Osteoblast (primary cell): ENCODE results near the gene RASAL2. TPM values are rescaled to one million over a fixed set of nuclear protein-coding genes. Genes with fewer than 3 reads are reported as not detected.
A peak's percentile ranks its signal among the peaks of the same experiment; 100 is the strongest.

Experiments
- DNase-seq: peaks from one replicate; pipeline ENCODE4 v3.0.0; 2011; ENCODE audit warnings: low spot score, mixed read lengths; ENCODE audit not compliant: insufficient read length; ENCODE audit errors: missing footprints
- H2AFZ ChIP-seq: 2 replicates; pipeline ENCODE4 v1.6.0; 2011; ENCODE audit warnings: mild to moderate bottlenecking, low read length
- H3K27ac ChIP-seq: 2 replicates; pipeline ENCODE4 v1.5.1; 2011; ENCODE audit warnings: mild to moderate bottlenecking, low read depth, low read length, moderate library complexity
- H3K27me3 ChIP-seq: 2 replicates; pipeline ENCODE4 v1.6.0; 2012; ENCODE audit warnings: mild to moderate bottlenecking, control low read depth, inconsistent platforms, low read length, moderate library complexity; ENCODE audit not compliant: insufficient read depth
- H3K36me3 ChIP-seq: 2 replicates; pipeline ENCODE4 v1.5.1; 2011; ENCODE audit warnings: mild to moderate bottlenecking, low read length, control low read depth, moderate library complexity; ENCODE audit not compliant: insufficient read depth
- H3K4me1 ChIP-seq: 2 replicates; pipeline ENCODE4 v1.5.1; 2011; ENCODE audit warnings: mild to moderate bottlenecking, low read length, control low read depth, moderate library complexity; ENCODE audit not compliant: insufficient read depth
- H3K4me2 ChIP-seq: 2 replicates; pipeline ENCODE4 v1.6.0; 2011; ENCODE audit warnings: mild to moderate bottlenecking, low read length; ENCODE audit not compliant: insufficient read depth
- H3K4me3 ChIP-seq: fragments of 200-600 bp; sonication (generic); 3 replicates; pipeline ENCODE4 v1.5.1; 2012; ENCODE audit warnings: mild to moderate bottlenecking, low read length, inconsistent platforms; ENCODE audit not compliant: insufficient read depth
- H3K79me2 ChIP-seq: 2 replicates; pipeline ENCODE4 v1.6.0; 2012; ENCODE audit warnings: mild to moderate bottlenecking, low read length, control low read depth, inconsistent platforms; ENCODE audit not compliant: insufficient read depth
- H3K9me3 ChIP-seq: 2 replicates; pipeline ENCODE4 v1.5.1; 2011; ENCODE audit warnings: low read depth, low read length, control low read depth
- H4K20me1 ChIP-seq: 2 replicates; pipeline ENCODE4 v1.6.0; 2012; ENCODE audit warnings: mild to moderate bottlenecking, low read length, control low read depth; ENCODE audit not compliant: insufficient read depth
- CTCF ChIP-seq: IDR thresholded peaks from 2 replicates; pipeline ENCODE4 v1.5.1; 2011; ENCODE audit warnings: mild to moderate bottlenecking, low read depth, low read length, moderate library complexity; ENCODE audit errors: extremely low read depth
- total RNA-seq: library from RNA; depleted of rRNA; stranded (reverse); fragments of >200 nt; gene quantifications from 2 replicates; pipeline ENCODE4 v1.2.3, GENCODE V29; 2012

RASAL2 gene
- total RNA-seq, 1 donor, result 59.4 TPM

GRCh38 chr1:178503849-178504248 is 409.9 kb downstream of the RASAL2 start:
- DNase-seq, result no peak

GRCh38 chr1:178504286-178504685 is 410.4 kb downstream of the RASAL2 start:
- H3K36me3 ChIP-seq, result no peaks in the 10 kb centered on the region
- peaks cover 4% of the 10 kb centered on the region for H3K4me1 ChIP-seq
- H3K9me3 ChIP-seq, result no peaks in the 10 kb centered on the region
- H3K4me3 ChIP-seq, result no peak overlapping the region
- H2AFZ ChIP-seq, result no peak overlapping the region
- no peak overlapping the region for H3K27ac ChIP-seq
- no peaks in the 10 kb centered on the region for H3K27me3 ChIP-seq
- no peak for TF ChIP-seq CTCF
- DNase-seq, result no peak
- no peaks in the 10 kb centered on the region for H4K20me1 ChIP-seq
- H3K79me2 ChIP-seq, result no peaks in the 10 kb centered on the region
- no peak overlapping the region for H3K4me2 ChIP-seq

More at GRCh38 chr1:178503849-178504248, 409.9 kb downstream of the RASAL2 start:
- Histone ChIP-seq H3K27ac (no peak overlapping the region), H3K79me2 (no peaks in the 10 kb centered on the region), H4K20me1 (no peaks in the 10 kb centered on the region), H3K4me3 (no peak overlapping the region), H3K27me3 (no peaks in the 10 kb centered on the region), H3K36me3 (no peaks in the 10 kb centered on the region), H3K9me3 (no peaks in the 10 kb centered on the region), H2AFZ (no peak overlapping the region), H3K4me2 (no peak overlapping the region), H3K4me1 (peaks cover 4% of the 10 kb centered on the region)
- no peak for TF ChIP-seq CTCF

- Histone ChIP-seq H4K20me1 (no peaks in the 10 kb centered on the region), H3K27ac (no peak overlapping the region), H3K27me3 (no peaks in the 10 kb centered on the region), H3K4me1 (peaks cover 4% of the 10 kb centered on the region), H3K9me3 (no peaks in the 10 kb centered on the region), H2AFZ (no peak overlapping the region), H3K36me3 (no peaks in the 10 kb centered on the region), H3K4me2 (no peak overlapping the region), H3K79me2 (no peaks in the 10 kb centered on the region), H3K4me3 (no peak overlapping the region)
- no peak for TF ChIP-seq CTCF
- no peak for DNase-seq
Measured at GRCh38 chr1:178506177-178506576, 412.3 kb downstream of the RASAL2 start.

- no peak for TF ChIP-seq CTCF
- peak; percentile 68 for DNase-seq
- H3K4me1 ChIP-seq, result no peaks in the 10 kb centered on the region
Measured at GRCh38 chr1:178506669-178507068, 412.8 kb downstream of the RASAL2 start.

More at GRCh38 chr1:178506669-178507068, 412.8 kb downstream of the RASAL2 start:
- no peak overlapping the region for H3K4me3 ChIP-seq
- H3K9me3 ChIP-seq, result no peaks in the 10 kb centered on the region
- H3K27ac ChIP-seq, result no peak overlapping the region
- no peak overlapping the region for H2AFZ ChIP-seq
- no peaks in the 10 kb centered on the region for H4K20me1 ChIP-seq
- H3K36me3 ChIP-seq, result no peaks in the 10 kb centered on the region
- no peaks in the 10 kb centered on the region for H3K27me3 ChIP-seq
- no peak overlapping the region for H3K4me2 ChIP-seq
- no peaks in the 10 kb centered on the region for H3K79me2 ChIP-seq
